K562 (cell line): Measurements from ENCODE around the gene PMM1. TPM values are rescaled to one million over a fixed set of nuclear protein-coding genes. Genes with fewer than 3 reads are reported as not detected.

ENCODE experiments used
- ATAC-seq: fragments of 200-7000 bp; cut with Tn5 transposase; 3 replicates; pipeline ENCODE4 v1.9.1; 2020; ENCODE audit warnings: moderate library complexity
- BruUV-seq: library from RNA; stranded (reverse); fragments of 400-500 nt; replicated peaks from 2 replicates; lab custom pipeline; 2021; lab: Mats Ljungman, UMichigan
- CTCF ChIA-PET: fragments of 300-600 bp; formaldehyde crosslinking; extraction: SDS; loops from one replicate; lab custom pipeline; 2021; ENCODE audit warnings: low intra/inter-chr PET ratio; lab: Yijun Ruan, JAX
- POLR2A ChIA-PET: fragments of 300-600, 350-650 bp; sonication (Branson Sonifier 250); formaldehyde crosslinking; extraction: SDS; loops from one replicate; lab custom pipeline; 2021; ENCODE audit warnings: antibody characterized with exemption, inconsistent platforms; lab: Yijun Ruan, JAX
- DNase-seq, 4 experiments: peaks; one replicate each; pipeline versions ENCODE4 v3.0.0 to v3.0.0-alpha.2; 2011 to 2018; ENCODE audit warnings: low spot score in 3 of 4, mixed read lengths in 3 of 4; ENCODE audit errors: extremely low read depth in 1 of 4
- FAIRE-seq: peaks from 2 replicates; lab custom pipeline; 2011; peaks lifted over from hg19 to GRCh38; lab: Jason Lieb, UNC
- H2AFZ ChIP-seq: 2 replicates; pipeline ENCODE4 v1.6.0; 2011; ENCODE audit warnings: low read depth, low read length, control low read depth, inconsistent platforms
- H3K27ac ChIP-seq: fragments of 200-600 bp; 3 replicates; pipeline ENCODE4 v1.8.0; 2011; ENCODE audit warnings: low read depth, mild to moderate bottlenecking, control low read depth, inconsistent platforms, low read length, moderate library complexity, mixed read lengths; ENCODE audit errors: extremely low read depth
- H3K27me3 ChIP-seq, 2 experiments: fragments of 300-600 bp in 1 of 2; 2 replicates in 1 of 2; 3 replicates in 1 of 2; pipeline versions ENCODE4 v1.6.0 to v1.8.0; 2011; ENCODE audit warnings: inconsistent platforms in 2 of 2, low read length in 2 of 2, mild to moderate bottlenecking in 1 of 2, mixed read lengths in 1 of 2, moderate library complexity in 1 of 2; ENCODE audit not compliant: control insufficient read depth in 2 of 2, insufficient read depth in 2 of 2
- H3K36me3 ChIP-seq: fragments of 300-600 bp; 3 replicates; pipeline ENCODE4 v1.8.0; 2011; ENCODE audit warnings: mild to moderate bottlenecking, low read length, inconsistent platforms; ENCODE audit not compliant: control insufficient read depth, insufficient read depth
- H3K4me1 ChIP-seq, 2 experiments: fragments of 200-600 bp in 1 of 2; replicated peaks in 1 of 2; 2 replicates in 1 of 2; 3 replicates in 1 of 2; pipeline versions ENCODE4 v1.5.1 to v1.8.0; 2011; ENCODE audit warnings: inconsistent platforms in 2 of 2, low read length in 2 of 2, mild to moderate bottlenecking in 1 of 2, mixed read lengths in 1 of 2, moderate library complexity in 1 of 2; ENCODE audit not compliant: control insufficient read depth in 2 of 2, insufficient read depth in 2 of 2
- H3K4me2 ChIP-seq: 2 replicates; pipeline ENCODE4 v1.6.1; 2011; ENCODE audit warnings: low read length, control low read depth, inconsistent platforms, mixed read lengths; ENCODE audit not compliant: insufficient read depth
- H3K4me3 ChIP-seq: fragments of 200-600 bp; sonication (generic), shearing (Covaris generic); 2 replicates; pipeline ENCODE4 v1.5.1; 2016; ENCODE audit warnings: control low read depth, inconsistent platforms
- H3K79me2 ChIP-seq: fragments of 200-600 bp; 3 replicates; pipeline ENCODE4 v1.8.0; 2011; ENCODE audit warnings: low read length, inconsistent platforms; ENCODE audit not compliant: control insufficient read depth, insufficient read depth
- H3K9ac ChIP-seq, 2 experiments: 2 replicates each; pipeline versions ENCODE4 v1.6.0 to v1.6.1; 2011; ENCODE audit warnings: low read depth in 2 of 2, low read length in 2 of 2, control low read depth in 1 of 2, inconsistent platforms in 1 of 2, mild to moderate bottlenecking in 1 of 2, mixed read lengths in 1 of 2; ENCODE audit not compliant: insufficient read depth in 1 of 2
- H3K9me1 ChIP-seq: one replicate; pipeline ENCODE4 v1.6.0; 2011; ENCODE audit warnings: inconsistent platforms, mild to moderate bottlenecking, low read length, moderate library complexity; ENCODE audit not compliant: control insufficient read depth, insufficient read depth
- H3K9me3 ChIP-seq: replicated peaks from 2 replicates; pipeline ENCODE4 v1.5.1; 2011; ENCODE audit warnings: low read depth, low read length, inconsistent platforms; ENCODE audit not compliant: control insufficient read depth, insufficient read depth
- H4K20me1 ChIP-seq: replicated peaks from 2 replicates; pipeline ENCODE4 v1.6.1; 2011; ENCODE audit warnings: low read length, inconsistent platforms, mixed read lengths; ENCODE audit not compliant: control insufficient read depth, insufficient read depth
- ARID1B ChIP-seq: fragments of 450-650 bp; IDR thresholded peaks from 2 replicates; pipeline ENCODE4 v1.6.1; 2016; ENCODE audit warnings: antibody characterized with exemption, mild to moderate bottlenecking, inconsistent platforms
- EZH2 ChIP-seq: IDR thresholded peaks from 2 replicates; pipeline ENCODE4 v1.6.1; 2012; ENCODE audit warnings: low read depth, mild to moderate bottlenecking, inconsistent platforms, low read length, borderline replicate concordance
- IRF2 ChIP-seq: sonication (generic); formaldehyde crosslinking; IDR thresholded peaks from 2 replicates; pipeline ENCODE4 v1.8.1; 2022; ENCODE audit warnings: mild to moderate bottlenecking, missing genetic modification reagents
- JUND ChIP-seq, 2 experiments: IDR thresholded peaks; 2 replicates in 1 of 2; 3 replicates in 1 of 2; pipeline ENCODE4 v1.6.1; 2011; ENCODE audit warnings: borderline replicate concordance in 2 of 2, low read depth in 2 of 2, low read length in 2 of 2, improper control_type of control experiment in 1 of 2, missing biosample characterization in 1 of 2, missing genetic modification characterization in 1 of 2, missing genetic modification reagents in 1 of 2
- KAT8 ChIP-seq: fragments of 450-650 bp; IDR thresholded peaks from 2 replicates; pipeline ENCODE4 v1.6.1; 2016; ENCODE audit warnings: low read depth, mild to moderate bottlenecking
- NR2C1 ChIP-seq, 2 experiments: fragments of 450-650 bp; IDR thresholded peaks; 2 replicates each; pipeline ENCODE4 v1.6.1; 2017; ENCODE audit warnings: mild to moderate bottlenecking in 2 of 2, antibody characterized with exemption in 1 of 2, inconsistent platforms in 1 of 2, missing compliant biosample characterization in 1 of 2, missing genetic modification characterization in 1 of 2
- PHF20 ChIP-seq: fragments of 450-650 bp; IDR thresholded peaks from 2 replicates; pipeline ENCODE4 v1.6.1; 2018; ENCODE audit not compliant: partially characterized antibody
- PML ChIP-seq: IDR thresholded peaks from 2 replicates; pipeline ENCODE4 v1.6.1; 2012; ENCODE audit warnings: low read length, inconsistent platforms
- SP2 ChIP-seq: IDR thresholded peaks from 2 replicates; pipeline ENCODE4 v1.6.1; 2011; ENCODE audit warnings: mild to moderate bottlenecking, low read depth, low read length, moderate library complexity; ENCODE audit not compliant: poor library complexity, severe bottlenecking; ENCODE audit errors: extremely low read depth
- TARDBP ChIP-seq: fragments of 450-650 bp; IDR thresholded peaks from 2 replicates; pipeline ENCODE4 v1.6.1; 2016
- TCF7L2 ChIP-seq: fragments of 150-350 bp; IDR thresholded peaks from 2 replicates; pipeline ENCODE4 v1.6.1; 2016; ENCODE audit warnings: low read depth, mild to moderate bottlenecking, low read length, moderate library complexity
- ZNF316 ChIP-seq: fragments of 450-650 bp; IDR thresholded peaks from 2 replicates; pipeline ENCODE4 v1.6.1; 2016
- ZNF644 ChIP-seq: fragments of 200-800 bp; sonication (Bioruptor generic); IDR thresholded peaks from 2 replicates; pipeline ENCODE4 v1.6.1; 2016; ENCODE audit warnings: low read depth, missing genetic modification characterization, missing compliant biosample characterization
- WGBS: fragments of 100-300 bp; shearing (Covaris generic); methylation state at CpG from one replicate; pipeline ENCODE4 v1.1.6; 2016; ENCODE audit warnings: low coverage, mixed read lengths; ENCODE audit not compliant: insufficient coverage; ENCODE audit errors: missing lambda C conversion rate; 5-methylcytosine and 5-hydroxymethylcytosine counted together
- in situ Hi-C: fragments of 300-500 bp; cut with MboI; formaldehyde crosslinking; loops from 4 replicates; pipeline ENCODE4 v1.15.0; 2018; ENCODE audit warnings: inconsistent platforms, mixed read lengths
- intact Hi-C: fragments of 100-400 bp; cut with micrococcal nuclease; formaldehyde crosslinking; loops from 2 replicates; pipeline ENCODE4 v1.14.2; 2022
- polyA plus RNA-seq, 8 experiments: library from polyadenylated mRNA; depleted of rRNA in 4 of 8; stranded (reverse) in 5 of 8; unstranded in 3 of 8; fragments of >200 nt; fragmentation: Nextera tagmentation in 2 of 8; fragmentation: Illumina TruSeq in 1 of 8; extraction: Ambion mirVana in 2 of 8; extraction: Trizol in 1 of 8; gene quantifications; 2 replicates each; pipeline versions ENCODE4 v1.2.1 to v1.2.3, GENCODE V29; 2011 to 2014; ENCODE audit warnings: inconsistent platforms in 1 of 8, missing spikeins in 1 of 8
- total RNA-seq, 7 experiments: library from RNA; depleted of rRNA in 6 of 7; stranded (reverse); fragments of >200 nt in 6 of 7; fragmentation: Illumina TruSeq in 2 of 7; extraction: Trizol in 2 of 7; gene quantifications; 2 replicates each; pipeline versions ENCODE4 v1.2.1 to v1.2.3, GENCODE V29; 2011 to 2021; ENCODE audit warnings: low replicate concordance in 1 of 7
- TF ChIP-seq, protein P1 (sequence below): fragments of 450-650 bp; formaldehyde crosslinking; IDR thresholded peaks from 2 replicates; pipeline ENCODE4 v1.4.0; 2020; ENCODE audit warnings: mild to moderate bottlenecking

The PMM1 gene
- total and polyA plus RNA-seq, 9 of the 15 experiments (the other 6 are each of a cell fraction or from before 2014, with no cell fraction given): 10.2 to 31.7 (median 20.3) TPM

- intact Hi-C loops (no loop called here), in situ Hi-C loops (no loop called here)
- no TSS peak for BruUV-seq
These were observed 49.1 kb upstream of the PMM1 start for GRCh38 chr22:41638748-41639147.

More at GRCh38 chr22:41638748-41639147, 49.1 kb upstream of the PMM1 start:
- FAIRE-seq (no peak), DNase-seq (no peak), ATAC-seq (no peak)
- peaks cover 84% of the 10 kb centered on the region for H3K36me3 ChIP-seq
- no peaks in the 10 kb centered on the region for H3K4me1 ChIP-seq
- ChIA-PET CTCF (no interaction called here), POLR2A (interaction anchor here (1.4 kb wide), 2 partner anchors 8 to 12 kb away, joined by 3 to 4 read pairs; no protein-coding TSS in a partner anchor)
- WGBS: 71% methylated on average over 4 of the region's 5 CpGs
- H3K9me1 ChIP-seq: no peaks in the 10 kb centered on the region
- H3K4me2 ChIP-seq: no peak overlapping the region
- H2AFZ ChIP-seq: no peak overlapping the region
- H3K9ac ChIP-seq: no peak overlapping the region
- TF ChIP-seq IRF2 (CRISPR knock-in tag) (no peak), ARID1B (no peak), SP2 (no peak), EZH2 (no peak), TCF7L2 (no peak), NR2C1 (IDR thresholded peaks at IDR 0.05) (no peak), NR2C1 (tag; IDR thresholded peaks at IDR 0.05) (no peak), TARDBP (no peak), ZNF316 (no peak), KAT8 (no peak), PML (no peak), ZNF644 (tag) (no peak), PHF20 (no peak), JUND (IDR thresholded peaks at IDR 0.05; ENCODE audit: borderline replicate concordance, low read depth, low read length) (no peak), JUND (tag; IDR thresholded peaks at IDR 0.05; ENCODE audit: borderline replicate concordance, low read depth, low read length) (no peak)
- TF ChIP-seq, protein P1, sequence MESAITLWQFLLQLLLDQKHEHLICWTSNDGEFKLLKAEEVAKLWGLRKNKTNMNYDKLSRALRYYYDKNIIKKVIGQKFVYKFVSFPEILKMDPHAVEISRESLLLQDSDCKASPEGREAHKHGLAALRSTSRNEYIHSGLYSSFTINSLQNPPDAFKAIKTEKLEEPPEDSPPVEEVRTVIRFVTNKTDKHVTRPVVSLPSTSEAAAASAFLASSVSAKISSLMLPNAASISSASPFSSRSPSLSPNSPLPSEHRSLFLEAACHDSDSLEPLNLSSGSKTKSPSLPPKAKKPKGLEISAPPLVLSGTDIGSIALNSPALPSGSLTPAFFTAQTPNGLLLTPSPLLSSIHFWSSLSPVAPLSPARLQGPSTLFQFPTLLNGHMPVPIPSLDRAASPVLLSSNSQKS: no peak
- no peak overlapping the region for H3K27ac ChIP-seq
- H3K79me2 ChIP-seq: peaks cover 8% of the 10 kb centered on the region
- no peaks in the 10 kb centered on the region for H3K9me3 ChIP-seq
- H3K27me3 ChIP-seq: no peaks in the 10 kb centered on the region
- no peaks in the 10 kb centered on the region for H4K20me1 ChIP-seq
- H3K4me3 ChIP-seq: no peak overlapping the region
